OCI-LY7 (cell line): Measurements from ENCODE around the gene NDUFA8.

Experiments
- CTCF ChIP-seq: fragments of 200-600 bp; sonication (generic); conservative IDR thresholded peaks from 2 replicates; pipeline ENCODE4 v1.5.1; 2014; ENCODE audit warnings: mild to moderate bottlenecking, antibody characterized with exemption, low read length, moderate library complexity, mixed read lengths
- EZH2phosphoT487 ChIP-seq: fragments of 200-600 bp; sonication (generic); IDR thresholded peaks from 2 replicates; pipeline ENCODE4 v1.6.1; 2018; ENCODE audit warnings: low read depth, borderline replicate concordance, mild to moderate bottlenecking, mixed run types, antibody characterized with exemption, low read length, moderate library complexity, mixed read lengths

- TF ChIP-seq CTCF (no peak), EZH2phosphoT487 (no peak)
Measured at GRCh38 chr9:122120316-122121071, 39.1 kb downstream of the NDUFA8 start.
